ENCODE data around the gene NT5E.
A peak's percentile ranks its signal among the peaks of the same experiment; 100 is the strongest.

NT5E gene

DNA sequence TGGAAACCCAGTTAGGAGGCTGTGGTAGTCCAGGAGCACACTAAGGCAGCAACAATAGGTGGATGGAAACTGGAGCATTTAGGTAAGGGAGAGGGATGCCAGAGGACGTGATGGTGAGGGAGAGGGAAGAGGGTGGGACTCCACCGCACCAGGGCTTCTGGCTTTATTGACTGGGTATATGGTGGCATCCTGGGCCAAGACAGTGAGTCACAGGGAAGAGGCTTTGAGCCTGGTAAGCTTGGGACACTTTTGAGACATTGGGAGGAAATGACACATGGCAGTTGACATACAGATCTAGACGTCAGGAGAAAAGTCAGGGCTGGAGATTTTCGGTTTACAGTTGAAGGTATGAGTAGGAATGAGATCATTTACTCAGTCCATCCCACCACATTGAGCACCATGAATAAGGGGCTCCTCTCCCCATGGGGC, 14.9 kb downstream of the NT5E start:
- Histone ChIP-seq H3K4me1 (ENCODE audit: control insufficient read depth in 1 of 2, insufficient read depth in 2 of 2, low read length in 2 of 2) (peaks cover 0 to 4% of the 10 kb centered on the region in 2 experiments), H4K91ac (ENCODE audit: low read depth, low read length) (no peak overlapping the region), H3K14ac (ENCODE audit: low read length) (no peak overlapping the region), H2AK5ac (ENCODE audit: low read length) (no peak overlapping the region), H3K4ac (ENCODE audit: low read depth, low read length) (no peak overlapping the region), H3K79me1 (ENCODE audit: low read length) (no peaks in the 10 kb centered on the region), H3K18ac (ENCODE audit: low read length) (no peak overlapping the region), H2AFZ (ENCODE audit: insufficient read depth, low read length, poor library complexity) (no peak overlapping the region), H2BK5ac (ENCODE audit: low read depth, low read length, poor library complexity) (no peak overlapping the region), H3K27ac (ENCODE audit: low read depth, low read length) (no peak overlapping the region), H3K27me3 (ENCODE audit: insufficient read depth, low read length) (no peaks in the 10 kb centered on the region), H3K9me3 (ENCODE audit: insufficient read depth, low read depth, low read length) (peaks cover 2% of the 10 kb centered on the region), H4K12ac (ENCODE audit: low read depth, low read length) (no peak overlapping the region), H3K23ac (ENCODE audit: low read length) (no peak overlapping the region), H3K79me2 (ENCODE audit: control insufficient read depth, insufficient read depth, low read length, poor library complexity) (no peaks in the 10 kb centered on the region), H3K36me3 (ENCODE audit: control insufficient read depth in 1 of 2, insufficient read depth in 2 of 2, low read length in 2 of 2) (no peaks in the 10 kb centered on the region), H3K4me2 (ENCODE audit: low read length) (no peak overlapping the region), H4K8ac (ENCODE audit: low read depth, low read length) (no peak overlapping the region), H3K4me3 (ENCODE audit: low read depth, low read length) (no peak overlapping the region), H2BK12ac (ENCODE audit: low read length) (no peak overlapping the region), H2BK120ac (ENCODE audit: insufficient read depth, low read length, poor library complexity) (no peak overlapping the region), H3K9ac (ENCODE audit: low read length) (no peak overlapping the region)
- no CpG with 5 or more reads among the region's 4 CpGs for WGBS (ENCODE audit: extremely low coverage, insufficient coverage, insufficient read length)
- DNase-seq = peak in 1 of 2 donors; percentile 24

DNA sequence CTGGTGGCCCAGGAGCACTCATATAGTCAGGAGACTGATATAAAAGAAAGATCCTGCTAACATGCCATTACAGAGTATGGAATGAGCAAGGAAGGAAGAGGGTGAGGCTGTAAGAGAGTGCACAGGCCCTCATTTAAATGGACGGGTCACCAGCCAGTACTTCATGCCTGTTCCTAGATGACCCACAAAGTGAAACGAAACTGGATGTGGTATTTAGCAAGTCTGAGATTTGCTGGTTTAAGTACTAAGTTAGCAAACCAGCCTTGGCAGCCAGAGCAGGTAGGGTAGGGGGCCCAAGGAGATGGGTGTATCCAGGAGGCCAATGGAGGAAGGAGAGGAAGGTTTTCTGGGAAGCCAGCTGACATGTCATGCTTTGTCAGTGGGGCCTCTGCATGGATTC, 15.9 kb downstream of the NT5E start:
- H4K91ac ChIP-seq (ENCODE audit: low read depth, low read length) = no peak overlapping the region
- no peaks in the 10 kb centered on the region for H3K36me3 ChIP-seq (ENCODE audit: control insufficient read depth in 1 of 2, insufficient read depth in 2 of 2, low read length in 2 of 2)
- peak overlapping the region; percentile 41 for H3K9ac ChIP-seq (ENCODE audit: low read length)
- no peaks in the 10 kb centered on the region for H3K27me3 ChIP-seq (ENCODE audit: insufficient read depth, low read length)
- H2BK12ac ChIP-seq (ENCODE audit: low read length) = no peak overlapping the region
- no peak overlapping the region for H2BK120ac ChIP-seq (ENCODE audit: insufficient read depth, low read length, poor library complexity)
- H3K9me3 ChIP-seq (ENCODE audit: insufficient read depth, low read depth, low read length) = peaks cover 2% of the 10 kb centered on the region
- H3K27ac ChIP-seq (ENCODE audit: low read depth, low read length) = no peak overlapping the region
- no peak overlapping the region for H4K8ac ChIP-seq (ENCODE audit: low read depth, low read length)
- no peak overlapping the region for H3K14ac ChIP-seq (ENCODE audit: low read length)
- H2AK5ac ChIP-seq (ENCODE audit: low read length) = no peak overlapping the region
- no peak overlapping the region for H2BK5ac ChIP-seq (ENCODE audit: low read depth, low read length, poor library complexity)
- H3K18ac ChIP-seq (ENCODE audit: low read length) = no peak overlapping the region
- H3K4me1 ChIP-seq (ENCODE audit: control insufficient read depth in 1 of 2, insufficient read depth in 2 of 2, low read length in 2 of 2) = peaks cover 0 to 4% of the 10 kb centered on the region in 2 experiments
- no CpG with 5 or more reads among the region's 2 CpGs for WGBS (ENCODE audit: extremely low coverage, insufficient coverage, insufficient read length)
- DNase-seq = no peak
- no peaks in the 10 kb centered on the region for H3K79me1 ChIP-seq (ENCODE audit: low read length)
- no peak overlapping the region for H3K4ac ChIP-seq (ENCODE audit: low read depth, low read length)
- no peak overlapping the region for H3K4me2 ChIP-seq (ENCODE audit: low read length)
- H4K12ac ChIP-seq (ENCODE audit: low read depth, low read length) = no peak overlapping the region
- no peaks in the 10 kb centered on the region for H3K79me2 ChIP-seq (ENCODE audit: control insufficient read depth, insufficient read depth, low read length, poor library complexity)
- H2AFZ ChIP-seq (ENCODE audit: insufficient read depth, low read length, poor library complexity) = no peak overlapping the region
- H3K23ac ChIP-seq (ENCODE audit: low read length) = no peak overlapping the region
- H3K4me3 ChIP-seq (ENCODE audit: low read depth, low read length) = no peak overlapping the region

DNA sequence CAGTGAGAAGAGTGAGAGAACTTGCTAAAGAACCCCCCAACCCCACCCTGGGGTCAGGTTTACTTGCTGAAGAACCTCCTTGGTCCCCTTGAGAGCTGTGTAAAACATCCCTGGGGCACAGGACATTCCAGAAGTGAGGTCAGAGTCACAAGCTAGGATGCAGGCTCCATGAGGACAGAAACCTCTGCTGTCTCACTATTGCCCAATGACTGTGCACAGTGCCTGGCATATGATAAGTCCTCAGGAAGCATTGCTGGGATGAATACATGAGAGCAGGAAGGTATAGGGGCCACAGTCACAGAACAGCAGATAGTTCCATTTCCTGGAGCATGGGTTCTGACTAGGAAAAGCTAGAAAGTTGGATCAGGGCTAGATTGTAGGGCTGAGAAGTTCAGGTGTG, 18.4 kb downstream of the NT5E start:
- H3K18ac ChIP-seq (ENCODE audit: low read length) = no peak overlapping the region
- H3K4me2 ChIP-seq (ENCODE audit: low read length) = no peak overlapping the region
- no peaks in the 10 kb centered on the region for H3K79me2 ChIP-seq (ENCODE audit: control insufficient read depth, insufficient read depth, low read length, poor library complexity)
- no peak overlapping the region for H3K4me3 ChIP-seq (ENCODE audit: low read depth, low read length)
- peak; percentile 86 to 88 for DNase-seq
- no peak overlapping the region for H4K8ac ChIP-seq (ENCODE audit: low read depth, low read length)
- H2AK5ac ChIP-seq (ENCODE audit: low read length) = no peak overlapping the region
- H3K9ac ChIP-seq (ENCODE audit: low read length) = no peak overlapping the region
- H3K27me3 ChIP-seq (ENCODE audit: insufficient read depth, low read length) = no peaks in the 10 kb centered on the region
- H3K27ac ChIP-seq (ENCODE audit: low read depth, low read length) = no peak overlapping the region
- H3K4ac ChIP-seq (ENCODE audit: low read depth, low read length) = no peak overlapping the region
- H3K36me3 ChIP-seq (ENCODE audit: control insufficient read depth in 1 of 2, insufficient read depth in 2 of 2, low read length in 2 of 2) = no peaks in the 10 kb centered on the region
- no peaks in the 10 kb centered on the region for H3K79me1 ChIP-seq (ENCODE audit: low read length)
- H3K4me1 ChIP-seq (ENCODE audit: control insufficient read depth in 1 of 2, insufficient read depth in 2 of 2, low read length in 2 of 2) = peaks cover 0 to 4% of the 10 kb centered on the region in 2 experiments
- H4K91ac ChIP-seq (ENCODE audit: low read depth, low read length) = peak overlapping the region; percentile 13
- no peak overlapping the region for H2BK120ac ChIP-seq (ENCODE audit: insufficient read depth, low read length, poor library complexity)
- no peak overlapping the region for H2BK5ac ChIP-seq (ENCODE audit: low read depth, low read length, poor library complexity)
- H2AFZ ChIP-seq (ENCODE audit: insufficient read depth, low read length, poor library complexity) = no peak overlapping the region
- H3K9me3 ChIP-seq (ENCODE audit: insufficient read depth, low read depth, low read length) = no peaks in the 10 kb centered on the region
- no peak overlapping the region for H3K23ac ChIP-seq (ENCODE audit: low read length)
- no peak overlapping the region for H2BK12ac ChIP-seq (ENCODE audit: low read length)
- H4K12ac ChIP-seq (ENCODE audit: low read depth, low read length) = no peak overlapping the region
- H3K14ac ChIP-seq (ENCODE audit: low read length) = no peak overlapping the region

DNA sequence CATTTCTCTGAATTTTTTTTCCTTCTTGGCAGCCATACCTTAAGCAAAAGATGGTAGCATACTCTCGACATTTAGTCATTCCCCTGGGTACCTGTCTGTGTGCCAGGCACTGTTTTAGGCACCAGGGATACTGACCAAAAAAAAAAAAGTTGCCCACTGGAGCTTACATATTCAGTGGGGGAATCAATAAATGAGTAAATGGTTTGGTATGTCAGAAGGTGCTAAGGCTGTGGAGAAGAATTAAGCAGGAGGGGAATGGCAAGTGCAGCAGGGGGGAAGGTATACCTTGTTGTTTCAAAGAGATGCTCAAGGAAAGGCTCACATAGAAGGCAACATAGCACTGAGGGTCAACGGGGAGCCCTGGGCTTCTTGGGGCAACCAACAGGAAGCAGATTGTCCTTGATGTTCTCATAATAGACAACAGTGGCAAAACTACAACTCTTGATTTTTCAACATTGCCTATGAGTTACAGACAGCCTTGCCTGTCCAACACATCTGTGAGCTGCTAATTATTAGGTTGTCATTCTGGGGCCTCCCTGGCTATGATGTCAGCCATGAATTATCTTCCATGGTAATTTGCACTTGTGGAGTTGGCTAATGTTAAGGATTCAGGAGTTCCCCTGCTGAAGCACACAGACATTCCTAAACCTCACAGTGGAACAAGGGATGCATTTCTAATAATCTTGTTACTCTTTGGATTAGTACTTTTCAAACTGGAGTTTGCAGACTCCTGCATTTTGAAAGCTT, 19.6 kb downstream of the NT5E start:
- Histone ChIP-seq H3K36me3 (ENCODE audit: control insufficient read depth in 1 of 2, insufficient read depth in 2 of 2, low read length in 2 of 2) (no peaks in the 10 kb centered on the region), H4K91ac (ENCODE audit: low read depth, low read length) (no peak overlapping the region), H3K23ac (ENCODE audit: low read length) (no peak overlapping the region), H3K4me2 (ENCODE audit: low read length) (no peak overlapping the region), H4K12ac (ENCODE audit: low read depth, low read length) (no peak overlapping the region), H3K4me3 (ENCODE audit: low read depth, low read length) (no peak overlapping the region), H3K9me3 (ENCODE audit: insufficient read depth, low read depth, low read length) (no peaks in the 10 kb centered on the region), H3K18ac (ENCODE audit: low read length) (no peak overlapping the region), H4K8ac (ENCODE audit: low read depth, low read length) (no peak overlapping the region), H2BK5ac (ENCODE audit: low read depth, low read length, poor library complexity) (no peak overlapping the region), H3K27ac (ENCODE audit: low read depth, low read length) (peak overlapping the region; percentile 15), H3K27me3 (ENCODE audit: insufficient read depth, low read length) (no peaks in the 10 kb centered on the region), H2AFZ (ENCODE audit: insufficient read depth, low read length, poor library complexity) (no peak overlapping the region), H3K9ac (ENCODE audit: low read length) (no peak overlapping the region), H3K14ac (ENCODE audit: low read length) (no peak overlapping the region), H3K79me2 (ENCODE audit: control insufficient read depth, insufficient read depth, low read length, poor library complexity) (no peaks in the 10 kb centered on the region), H3K79me1 (ENCODE audit: low read length) (no peaks in the 10 kb centered on the region), H2AK5ac (ENCODE audit: low read length) (no peak overlapping the region), H2BK12ac (ENCODE audit: low read length) (no peak overlapping the region), H3K4ac (ENCODE audit: low read depth, low read length) (no peak overlapping the region), H2BK120ac (ENCODE audit: insufficient read depth, low read length, poor library complexity) (no peak overlapping the region), H3K4me1 (ENCODE audit: control insufficient read depth in 1 of 2, insufficient read depth in 2 of 2, low read length in 2 of 2) (peaks cover 0 to 4% of the 10 kb centered on the region in 2 experiments)
- no CpG with 5 or more reads among the region's 2 CpGs for WGBS (ENCODE audit: extremely low coverage, insufficient coverage, insufficient read length)
- DNase-seq = peak; percentile 72 to 73
